GM19324 (cell line): Measurements from ENCODE around the gene PFDN2.

Source experiments
- ATAC-seq: cut with Tn5 transposase; IDR thresholded peaks from one replicate; pipeline ENCODE4 v1.9.1; 2021; ENCODE audit warnings: mild to moderate bottlenecking, moderate library complexity; ENCODE audit not compliant: unreplicated experiment, low FRiP score

The PFDN2 gene, protein sequence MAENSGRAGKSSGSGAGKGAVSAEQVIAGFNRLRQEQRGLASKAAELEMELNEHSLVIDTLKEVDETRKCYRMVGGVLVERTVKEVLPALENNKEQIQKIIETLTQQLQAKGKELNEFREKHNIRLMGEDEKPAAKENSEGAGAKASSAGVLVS

DNA sequence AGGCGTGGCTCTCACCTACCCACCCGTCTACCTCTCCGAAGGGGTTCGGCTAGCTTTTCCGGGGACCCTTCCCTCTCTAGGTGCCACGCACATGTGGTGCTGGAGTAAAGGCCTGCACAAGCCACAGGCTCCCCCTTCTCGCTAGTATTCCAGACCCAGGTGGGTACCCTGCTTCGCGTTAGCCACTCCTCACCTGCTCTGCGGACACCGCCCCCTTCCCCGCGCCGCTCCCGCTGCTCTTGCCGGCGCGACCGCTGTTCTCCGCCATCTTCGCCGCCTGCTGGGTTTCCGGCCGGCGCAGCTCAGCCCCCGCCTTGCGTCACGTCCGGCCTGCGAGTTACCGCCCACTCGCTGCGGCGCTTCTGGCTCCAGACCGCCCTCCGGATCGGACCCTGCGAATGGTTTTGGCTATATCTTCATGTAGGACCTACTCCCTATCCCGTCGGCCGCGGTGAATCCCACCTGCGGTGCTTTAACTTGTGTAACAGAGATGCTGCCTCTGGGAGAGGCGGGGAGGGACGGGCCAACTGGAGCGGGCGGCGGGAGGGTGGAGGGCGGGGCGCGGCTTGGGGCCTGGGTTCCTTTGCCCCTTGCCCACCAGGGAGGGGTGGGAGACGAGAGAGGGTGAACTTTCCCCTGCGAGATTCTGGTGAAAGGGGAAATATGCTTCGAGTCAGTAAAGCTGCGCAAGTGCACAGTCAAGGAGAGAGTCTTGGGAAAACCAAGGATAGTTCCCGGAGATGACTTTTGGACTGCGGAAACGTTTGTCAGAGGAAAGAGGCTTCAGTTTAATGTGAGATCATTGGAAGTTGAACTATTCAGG is at the start of gene PFDN2, which contains the start of gene NIT1:
TSS of gene PFDN2 (minus strand) at position 279 of the 823 bp plus-strand sequence. CDS start at position 268, 11 bp downstream.
TSS of gene NIT1 (plus strand) at position 347 of the 823 bp plus-strand sequence. CDS start at position 419, 72 bp downstream.
- peak; percentile 87 for ATAC-seq

DNA sequence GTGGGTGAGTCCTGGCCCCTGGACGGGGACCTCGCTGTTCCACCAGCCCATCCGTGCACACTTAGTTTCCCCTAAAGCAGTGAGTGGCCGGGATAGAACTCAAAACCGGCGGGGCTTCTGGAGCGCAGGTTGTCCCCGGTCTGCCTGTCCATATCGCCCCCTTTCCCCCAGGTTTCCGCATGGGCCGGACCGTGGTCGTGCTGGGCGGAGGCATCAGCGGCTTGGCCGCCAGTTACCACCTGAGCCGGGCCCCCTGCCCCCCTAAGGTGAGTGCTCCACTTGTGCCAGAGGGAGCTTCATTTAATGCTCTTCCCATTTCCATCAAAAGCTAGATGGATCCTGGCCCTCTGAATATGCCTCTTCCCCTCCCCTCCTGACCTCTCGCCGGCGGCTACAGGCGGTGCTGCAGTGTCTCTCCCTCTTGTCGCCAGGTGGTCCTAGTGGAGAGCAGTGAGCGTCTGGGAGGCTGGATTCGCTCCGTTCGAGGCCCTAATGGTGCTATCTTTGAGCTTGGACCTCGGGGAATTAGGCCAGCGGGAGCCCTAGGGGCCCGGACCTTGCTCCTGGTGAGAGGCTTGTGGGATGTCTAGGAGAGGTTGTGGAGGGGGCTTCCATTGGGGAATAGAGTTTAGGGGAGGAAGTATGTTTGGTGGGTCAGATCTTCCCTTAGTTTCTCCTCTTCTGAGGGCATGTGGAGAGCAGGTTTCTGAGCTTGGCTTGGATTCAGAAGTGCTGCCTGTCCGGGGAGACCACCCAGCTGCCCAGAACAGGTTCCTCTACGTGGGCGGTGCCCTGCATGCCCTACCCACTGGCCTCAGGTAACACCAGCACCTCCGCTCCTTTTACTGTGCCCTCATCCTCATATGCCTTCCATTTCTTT is 49.1 kb upstream of the PFDN2 start:
- ATAC-seq, result no peak

DNA sequence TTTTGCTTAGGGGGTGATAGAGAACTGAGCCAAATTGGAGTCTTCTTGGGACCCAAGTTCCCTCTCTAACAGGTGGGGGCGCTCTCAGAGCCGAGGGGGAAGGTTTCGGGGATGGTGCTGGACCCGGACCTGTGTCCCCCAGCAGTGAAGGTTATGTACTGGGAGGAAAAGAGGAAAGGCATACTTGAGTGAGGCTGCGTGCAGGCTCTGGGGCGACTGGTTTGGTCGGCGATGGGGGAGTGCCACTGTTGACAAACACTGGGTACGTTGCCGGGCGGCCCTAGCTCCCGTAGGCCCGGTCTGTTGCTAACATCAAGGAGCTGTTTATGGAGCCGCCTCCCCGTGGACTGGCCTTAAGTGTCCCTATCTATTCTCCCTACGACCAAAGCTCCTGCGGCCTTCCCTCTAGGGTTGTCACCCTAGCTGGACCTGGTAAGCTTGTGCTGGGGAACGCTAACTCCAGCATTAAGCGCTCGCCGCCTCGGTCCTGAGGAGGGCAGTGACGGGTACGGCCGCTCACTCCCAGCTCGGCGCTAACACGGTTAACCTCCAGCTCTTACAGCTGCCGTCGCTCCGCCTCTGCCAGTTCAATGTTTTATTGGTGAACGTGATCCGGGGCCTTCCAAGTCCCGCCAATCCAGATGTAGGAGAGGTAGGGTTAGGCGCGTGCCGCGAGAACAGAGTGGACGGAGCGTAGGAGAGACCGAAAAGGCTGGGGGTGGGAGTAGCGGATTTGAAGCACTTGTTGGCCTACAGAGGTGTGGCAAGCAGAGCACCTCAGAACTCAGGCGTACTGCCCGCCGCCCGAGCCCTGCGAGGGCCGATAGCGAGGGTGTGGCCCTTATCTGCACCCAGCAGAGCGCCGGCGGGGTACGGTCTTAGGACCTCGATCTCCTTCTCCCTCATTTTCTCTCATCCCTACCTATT is 48.2 kb upstream of the PFDN2 start, which contains the start of gene PPOX:
TSS of gene PPOX (plus strand) at position 685 of the 927 bp plus-strand sequence. CDS start 422 bp downstream, outside the sequence.
- ATAC-seq, result peak; percentile 92

DNA sequence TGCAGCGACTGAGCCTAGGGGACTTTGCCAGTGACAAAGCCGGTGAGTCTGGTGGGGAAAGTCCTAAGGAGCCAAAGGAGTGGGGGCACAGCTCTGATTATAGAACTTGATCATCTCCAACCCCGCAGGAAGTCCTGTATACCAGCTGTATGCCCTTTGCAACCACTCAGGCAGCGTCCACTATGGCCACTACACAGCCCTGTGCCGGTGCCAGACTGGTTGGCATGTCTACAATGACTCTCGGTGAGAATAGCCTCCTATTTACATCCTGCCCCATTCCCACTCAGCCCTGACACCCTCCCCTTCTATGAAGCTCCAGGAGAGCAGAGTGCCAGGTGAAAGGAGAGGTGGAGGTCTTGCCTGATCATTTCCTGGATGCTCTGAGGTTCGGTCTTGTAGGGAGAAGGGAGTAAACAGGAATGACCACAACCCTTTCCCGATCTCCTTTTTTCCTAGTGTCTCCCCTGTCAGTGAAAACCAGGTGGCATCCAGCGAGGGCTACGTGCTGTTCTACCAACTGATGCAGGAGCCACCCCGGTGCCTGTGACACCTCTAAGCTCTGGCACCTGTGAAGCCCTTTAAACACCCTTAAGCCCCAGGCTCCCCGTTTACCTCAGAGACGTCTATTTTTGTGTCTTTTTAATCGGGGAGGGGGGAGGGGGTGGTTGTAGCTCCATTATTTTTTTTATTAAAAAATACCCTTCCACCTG is 47.2 kb upstream of the PFDN2 start:
- no peak for ATAC-seq

DNA sequence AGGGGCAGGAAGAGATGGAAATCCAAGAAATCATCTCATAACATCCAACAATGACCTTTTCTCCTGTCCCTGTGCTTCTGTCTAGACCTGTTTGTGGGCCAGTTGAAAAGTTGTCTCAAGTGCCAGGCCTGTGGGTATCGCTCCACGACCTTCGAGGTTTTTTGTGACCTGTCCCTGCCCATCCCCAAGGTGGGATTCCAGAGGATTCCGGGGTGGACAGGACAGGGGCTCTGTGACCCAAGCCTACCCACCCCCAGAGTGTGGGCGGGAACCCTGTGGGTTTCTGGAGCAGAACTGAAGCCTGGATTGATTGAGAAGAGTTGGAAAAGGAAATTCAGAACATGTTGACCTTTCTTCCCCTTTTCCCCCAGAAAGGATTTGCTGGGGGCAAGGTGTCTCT is 46.0 kb upstream of the PFDN2 start:
- no peak for ATAC-seq

DNA sequence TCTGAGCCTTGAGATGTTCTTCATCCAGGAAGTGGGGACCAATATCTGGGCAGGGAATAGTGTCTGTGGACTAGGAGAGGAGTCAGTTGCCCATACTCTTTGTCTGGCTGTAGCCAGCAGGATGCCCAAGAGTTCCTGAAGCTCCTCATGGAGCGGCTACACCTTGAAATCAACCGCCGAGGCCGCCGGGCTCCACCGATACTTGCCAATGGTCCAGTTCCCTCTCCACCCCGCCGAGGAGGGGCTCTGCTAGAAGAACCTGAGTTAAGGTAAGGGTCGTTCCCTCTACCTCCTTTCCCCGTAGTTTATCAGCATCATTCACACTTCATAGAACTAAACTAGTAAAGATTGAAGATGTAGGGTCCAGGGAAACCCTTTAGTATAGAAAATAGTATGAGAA is 45.0 kb upstream of the PFDN2 start:
- no peak for ATAC-seq

DNA sequence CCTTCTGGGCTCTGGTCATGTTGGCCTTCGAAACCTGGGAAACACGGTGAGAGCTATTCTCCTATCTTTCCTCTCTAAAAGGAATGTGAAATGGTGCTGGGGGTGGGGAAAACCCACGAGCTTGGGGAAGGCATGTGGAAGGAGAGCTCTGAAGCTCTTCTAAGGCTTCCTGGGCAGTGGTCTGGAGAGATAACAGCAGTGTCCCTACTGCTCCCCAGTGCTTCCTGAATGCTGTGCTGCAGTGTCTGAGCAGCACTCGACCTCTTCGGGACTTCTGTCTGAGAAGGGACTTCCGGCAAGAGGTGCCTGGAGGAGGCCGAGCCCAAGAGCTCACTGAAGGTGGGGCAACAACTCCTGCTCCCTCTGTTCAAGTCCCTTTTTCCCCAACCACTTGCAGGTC is 44.2 kb upstream of the PFDN2 start:
- ATAC-seq, result no peak

DNA sequence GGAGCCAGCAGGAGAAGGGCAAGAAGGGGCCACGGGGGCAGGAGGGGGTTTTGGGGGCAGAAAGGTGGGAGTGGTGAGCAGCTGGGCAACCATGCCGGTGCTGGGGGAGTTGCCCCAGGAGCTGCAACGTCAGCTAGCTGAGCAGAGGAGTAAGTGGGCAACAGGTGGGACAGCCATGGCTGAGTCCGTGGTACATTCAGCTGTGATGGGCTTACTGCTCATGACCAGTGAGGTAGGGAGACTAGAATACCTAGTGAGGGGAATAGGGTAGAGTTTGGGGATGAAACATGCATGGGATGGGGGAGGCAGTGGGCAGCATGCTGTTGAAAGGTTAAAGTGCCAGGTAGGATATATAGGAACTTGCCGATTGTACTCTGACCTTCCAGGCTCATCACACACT is 43.8 kb upstream of the PFDN2 start:
- no peak for ATAC-seq

DNA sequence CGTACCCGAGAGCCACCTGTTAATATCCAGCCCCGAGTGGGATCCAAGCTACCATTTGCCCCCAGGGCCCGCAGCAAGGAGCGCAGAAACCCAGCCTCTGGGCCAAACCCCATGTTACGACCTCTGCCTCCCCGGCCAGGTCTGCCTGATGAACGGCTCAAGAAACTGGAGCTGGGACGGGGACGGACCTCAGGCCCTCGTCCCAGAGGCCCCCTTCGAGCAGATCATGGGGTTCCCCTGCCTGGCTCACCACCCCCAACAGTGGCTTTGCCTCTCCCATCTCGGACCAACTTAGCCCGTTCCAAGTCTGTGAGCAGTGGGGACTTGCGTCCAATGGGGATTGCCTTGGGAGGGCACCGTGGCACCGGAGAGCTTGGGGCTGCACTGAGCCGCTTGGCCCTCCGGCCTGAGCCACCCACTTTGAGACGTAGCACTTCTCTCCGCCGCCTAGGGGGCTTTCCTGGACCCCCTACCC is 42.9 kb upstream of the PFDN2 start:
- no peak for ATAC-seq

DNA sequence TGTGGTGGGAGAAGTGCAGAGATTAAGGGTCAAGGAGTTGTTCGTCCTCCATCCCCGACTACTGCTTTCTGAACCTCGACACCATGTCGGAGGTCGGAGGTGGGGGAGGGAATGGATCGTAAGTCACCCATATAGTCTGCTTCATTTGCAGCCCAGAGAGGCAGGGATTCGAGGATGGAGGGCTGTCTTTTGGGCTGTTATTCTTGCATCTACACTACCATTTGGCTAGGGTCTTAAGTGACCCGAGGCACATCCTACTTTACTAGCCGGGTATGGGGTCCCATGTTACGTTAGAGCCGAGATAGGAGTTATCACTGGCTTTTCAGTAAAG is 42.0 kb upstream of the PFDN2 start:
- ATAC-seq, result no peak

DNA sequence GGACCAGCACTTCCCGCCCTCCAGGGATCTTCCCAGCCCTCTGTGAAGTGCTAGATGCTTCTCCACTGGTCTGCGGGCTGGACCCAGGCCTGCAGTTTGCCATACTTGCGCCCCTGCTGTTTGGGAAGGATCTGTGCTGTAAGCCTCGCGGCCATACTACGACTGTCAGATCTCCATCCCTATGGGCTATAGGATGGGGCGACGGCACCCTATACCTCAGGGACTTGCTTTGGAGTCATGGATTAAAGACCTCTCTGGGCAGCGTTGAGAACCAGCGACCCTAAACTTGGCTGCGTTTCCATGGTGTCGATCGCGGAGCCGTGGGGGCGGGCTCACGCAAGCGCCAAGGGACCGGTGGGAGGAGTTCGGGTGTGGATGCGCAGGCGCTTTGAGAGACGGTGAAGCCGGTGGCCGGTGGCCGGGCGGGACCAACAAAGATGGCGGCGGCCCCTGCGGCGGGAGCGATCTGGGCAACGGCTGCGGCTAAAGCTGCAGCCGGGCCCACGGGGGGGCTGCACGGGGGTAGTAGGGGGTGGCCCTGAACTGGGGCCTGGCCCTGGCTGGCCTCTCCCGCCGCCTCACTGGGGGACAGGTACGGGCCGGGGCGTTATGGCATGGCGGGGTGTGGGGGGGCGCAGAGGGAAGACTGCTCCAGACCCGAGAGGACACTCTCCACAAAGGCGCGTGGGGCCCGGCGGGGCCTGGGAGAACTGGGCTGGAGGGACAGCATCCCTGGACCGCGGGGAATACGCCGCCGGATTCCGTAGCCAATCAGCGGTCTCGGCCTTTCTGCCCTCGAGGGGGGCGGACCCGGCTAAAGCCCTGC is 41.5 kb upstream of the PFDN2 start, which contains the start of gene USP21:
TSS of gene USP21 (plus strand) at position 414 of the 826 bp plus-strand sequence. CDS start 1,141 bp downstream, outside the sequence.
- peak; percentile 86 for ATAC-seq

DNA sequence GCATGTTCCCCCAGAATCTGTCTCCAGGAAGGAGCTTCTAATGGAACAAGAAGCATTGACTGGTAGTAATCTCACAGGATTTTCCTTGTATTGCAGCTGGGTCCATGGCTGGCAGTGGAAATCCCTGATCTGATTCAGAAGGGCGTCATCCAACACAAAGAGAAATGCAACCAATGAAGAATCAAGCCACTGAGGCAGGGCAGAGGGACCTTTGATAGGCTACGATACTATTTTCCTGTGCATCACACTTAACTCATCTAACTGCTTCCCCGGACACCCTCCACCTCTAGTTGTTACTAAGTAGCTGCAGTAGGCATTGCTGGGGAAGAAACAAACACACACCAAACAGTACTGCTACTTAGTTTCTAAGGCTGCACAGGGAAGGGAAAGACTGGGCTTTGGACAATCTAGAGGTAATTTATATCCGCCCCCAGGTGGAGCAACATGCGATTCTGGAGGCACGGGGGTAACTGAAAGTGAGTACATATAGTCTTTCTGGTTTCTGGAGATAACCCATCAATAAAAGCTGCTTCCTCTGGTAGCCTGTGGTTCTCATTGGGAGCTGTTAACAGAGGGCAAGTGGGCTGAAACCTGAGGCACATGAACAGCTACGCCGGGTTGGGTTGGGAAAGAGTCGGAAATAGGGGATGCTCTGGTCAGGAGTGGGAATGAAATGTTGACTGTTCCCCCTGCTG is 40.6 kb upstream of the PFDN2 start:
- ATAC-seq, result no peak

DNA sequence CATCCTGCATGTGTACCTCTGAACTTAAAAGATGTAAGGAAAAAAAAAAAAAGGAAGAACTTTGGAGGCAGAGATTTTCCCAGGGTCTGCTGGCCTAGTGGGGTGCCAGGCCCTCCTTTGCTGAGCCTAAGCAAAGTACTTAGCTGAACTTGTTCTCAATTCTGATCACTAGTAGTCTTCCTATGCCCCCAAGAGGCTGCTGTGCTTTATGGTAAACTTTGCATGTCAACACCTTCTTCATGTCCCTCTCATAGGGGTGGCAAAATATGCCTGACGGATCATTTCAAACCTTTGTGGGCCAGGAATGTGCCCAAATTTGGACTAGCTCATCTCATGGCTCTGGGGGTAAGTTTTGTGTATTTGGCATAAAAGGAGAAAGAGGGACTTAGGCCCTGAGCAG is 40.0 kb upstream of the PFDN2 start:
- no peak for ATAC-seq

DNA sequence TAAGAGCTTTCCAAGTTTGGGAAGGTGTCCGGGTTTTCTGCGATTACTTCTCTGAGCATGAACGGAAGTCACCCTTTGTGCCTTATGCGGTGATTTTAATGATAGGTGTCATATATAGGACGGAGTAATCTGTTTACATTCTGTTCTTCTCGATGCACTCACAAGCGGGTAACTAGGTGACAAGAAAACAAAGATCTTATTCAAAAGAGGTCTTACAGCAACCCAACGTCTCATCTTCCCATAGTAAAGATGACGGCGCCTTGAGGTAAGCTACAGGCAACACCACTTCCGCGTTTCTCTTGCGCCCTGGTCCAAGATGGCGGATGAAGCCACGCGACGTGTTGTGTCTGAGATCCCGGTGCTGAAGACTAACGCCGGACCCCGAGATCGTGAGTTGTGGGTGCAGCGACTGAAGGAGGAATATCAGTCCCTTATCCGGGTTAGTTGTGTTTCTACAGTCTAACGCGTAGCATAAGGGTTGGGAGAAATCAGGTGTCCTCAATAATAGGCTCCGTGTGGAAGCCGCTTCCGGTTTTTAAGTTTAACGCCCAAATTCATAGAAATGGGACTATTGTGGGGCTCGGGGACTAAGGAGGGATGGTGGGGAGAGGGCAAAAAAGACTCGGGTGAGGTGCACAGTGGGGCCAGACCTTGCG is 36.0 kb upstream of the PFDN2 start, which contains the start of gene UFC1:
TSS of gene UFC1 (plus strand) at position 297 of the 656 bp plus-strand sequence. CDS start at position 317, 20 bp downstream.
- peak; percentile 83 for ATAC-seq

DNA sequence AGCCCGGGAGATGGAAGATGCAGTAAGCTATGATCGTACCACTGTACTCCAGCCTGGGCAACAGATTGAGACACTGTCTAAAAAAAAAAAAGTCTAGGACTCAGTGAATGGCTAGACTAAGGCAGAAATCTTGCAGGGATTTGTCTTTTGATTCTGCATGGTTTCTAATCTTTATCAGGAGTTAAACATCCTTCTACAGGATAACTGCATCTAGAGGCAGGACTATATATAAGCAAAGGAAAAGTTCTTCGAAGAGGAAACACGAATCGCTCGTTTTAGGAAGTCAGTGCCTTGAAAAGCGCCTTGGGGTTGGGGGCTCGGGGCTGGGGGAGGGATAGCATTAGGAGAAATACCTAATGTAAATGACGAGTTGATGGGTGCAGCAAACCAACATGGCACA is 35.3 kb upstream of the PFDN2 start:
- no peak for ATAC-seq

DNA sequence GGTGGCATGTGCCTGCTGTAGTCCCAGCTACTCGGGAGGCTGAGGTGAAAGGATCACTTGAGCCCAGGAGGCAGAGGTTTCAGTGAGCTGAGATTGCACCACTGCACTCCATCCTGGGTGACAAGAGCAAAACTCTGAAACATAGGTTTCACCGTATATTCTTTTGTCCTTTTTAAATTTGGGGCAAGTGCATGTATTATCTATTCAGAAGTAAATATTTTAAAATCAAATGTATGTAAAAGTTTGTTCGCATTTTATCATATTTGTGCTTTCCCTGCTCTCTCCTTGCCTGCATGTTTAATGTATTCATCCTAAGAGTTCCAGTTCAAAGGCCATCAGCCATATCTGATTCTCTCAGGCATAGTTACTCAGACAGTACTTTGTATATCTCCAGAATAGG is 28.0 kb upstream of the PFDN2 start:
- ATAC-seq, result no peak
